Natural killer cell treated with Interleukin-12 subunit alpha and Interleukin-12 subunit beta and Interleukin-15 and Interleukin-18, amount 100 ng/mL, for 72 hours (primary cell): ENCODE measurements around the gene MLLT6. TPM values are rescaled to one million over a fixed set of nuclear protein-coding genes. Genes with fewer than 3 reads are reported as not detected.
A peak's percentile ranks its signal among the peaks of the same experiment; 100 is the strongest.

ENCODE experiments used
- ATAC-seq, 2 donors: fragments of 150-1000 bp; cut with Tn5 transposase in 1 of 2; sonication (Bioruptor Pico), chemical (Tn5 transposase) in 1 of 2; 2 replicates each; pipeline ENCODE4 v1.10.0; 2021
- DNase-seq: peaks from one replicate; pipeline ENCODE4 v3.0.0; 2022; ENCODE audit warnings: low spot score
- H3K27ac Mint-ChIP-seq, 2 donors: 1 replicate in 1 of 2; 2 replicates in 1 of 2; pipeline ENCODE4 v1.8.0; 2022; ENCODE audit warnings: mixed read lengths in 2 of 2, mild to moderate bottlenecking in 1 of 2, moderate library complexity in 1 of 2
- H3K27me3 Mint-ChIP-seq, 2 donors: 1 replicate in 1 of 2; 2 replicates in 1 of 2; pipeline ENCODE4 v1.8.0; 2022; ENCODE audit warnings: mixed read lengths in 2 of 2
- H3K36me3 Mint-ChIP-seq: one replicate; pipeline ENCODE4 v1.8.0; 2022; ENCODE audit warnings: mixed read lengths
- H3K4me1 Mint-ChIP-seq, 2 donors: 1 replicate in 1 of 2; 2 replicates in 1 of 2; pipeline ENCODE4 v1.8.0; 2022; ENCODE audit warnings: low read depth in 2 of 2, mixed read lengths in 2 of 2, mild to moderate bottlenecking in 1 of 2
- H3K4me3 Mint-ChIP-seq: one replicate; pipeline ENCODE4 v1.8.0; 2022; ENCODE audit warnings: mixed read lengths
- H3K9me3 Mint-ChIP-seq: 2 replicates; pipeline ENCODE4 v1.8.0; 2022; ENCODE audit warnings: mixed read lengths
- total RNA-seq, 2 donors: library from RNA; stranded (reverse); gene quantifications; one replicate each; pipeline ENCODE4 v1.2.3, GENCODE V29; 2022

MLLT6 gene
- total RNA-seq, 2 donors from 2014 or later: 319 to 324 TPM

- Mint-ChIP-seq H3K36me3 (peaks cover 24% of the 10 kb centered on the region), H3K4me3 (peak overlapping the region; percentile 38), H3K4me1 (peaks cover 54 to 55% of the 10 kb centered on the region in 2 donors), H3K27ac (peak overlapping the region; percentile 72 to 94), H3K27me3 (no peaks in the 10 kb centered on the region), H3K9me3 (no peaks in the 10 kb centered on the region)
- DNase-seq (no peak), ATAC-seq (no peak)
These were observed 4.2 kb downstream of the MLLT6 start for GRCh38 chr17:38709104-38709820.

GRCh38 chr17:38709864-38710603 lies 5.0 kb downstream of the MLLT6 start:
- peaks cover 54 to 59% of the 10 kb centered on the region in 2 donors for H3K4me1 Mint-ChIP-seq
- H3K27me3 Mint-ChIP-seq: no peaks in the 10 kb centered on the region
- peak overlapping the region; percentile 72 to 94 for H3K27ac Mint-ChIP-seq
- ATAC-seq (no peak), DNase-seq (no peak)
- H3K9me3 Mint-ChIP-seq: no peaks in the 10 kb centered on the region
- peak overlapping the region; percentile 38 for H3K4me3 Mint-ChIP-seq
- H3K36me3 Mint-ChIP-seq: peaks cover 21% of the 10 kb centered on the region

- Mint-ChIP-seq H3K27me3 (no peaks in the 10 kb centered on the region), H3K27ac (peak overlapping the region; percentile 72 to 94), H3K4me3 (no peak overlapping the region)
These were observed 5.5 kb downstream of the MLLT6 start for GRCh38 chr17:38710604-38710962.

GRCh38 chr17:38710985-38711384 lies 5.9 kb downstream of the MLLT6 start:
- ATAC-seq: no peak
- peaks cover 21% of the 10 kb centered on the region for H3K36me3 Mint-ChIP-seq
- peak overlapping the region; percentile 72 to 94 for H3K27ac Mint-ChIP-seq
- no peak overlapping the region for H3K4me3 Mint-ChIP-seq
- no peak for DNase-seq
- no peaks in the 10 kb centered on the region for H3K27me3 Mint-ChIP-seq
- no peaks in the 10 kb centered on the region for H3K9me3 Mint-ChIP-seq
- H3K4me1 Mint-ChIP-seq: peaks cover 61 to 68% of the 10 kb centered on the region in 2 donors

More at GRCh38 chr17:38710604-38710962, 5.5 kb downstream of the MLLT6 start:
- Mint-ChIP-seq H3K36me3 (peaks cover 21% of the 10 kb centered on the region), H3K9me3 (no peaks in the 10 kb centered on the region), H3K4me1 (peaks cover 57 to 65% of the 10 kb centered on the region in 2 donors)
- ATAC-seq: no peak
- DNase-seq: no peak

GRCh38 chr17:38711792-38712571 lies 6.9 kb downstream of the MLLT6 start:
- no peak for DNase-seq
- peaks cover 20% of the 10 kb centered on the region for H3K36me3 Mint-ChIP-seq
- no peaks in the 10 kb centered on the region for H3K9me3 Mint-ChIP-seq
- no peak overlapping the region for H3K4me3 Mint-ChIP-seq
- peak overlapping the region; percentile 72 to 94 for H3K27ac Mint-ChIP-seq
- ATAC-seq: peak; percentile 34 to 77
- H3K4me1 Mint-ChIP-seq: peaks cover 59 to 62% of the 10 kb centered on the region in 2 donors
- no peaks in the 10 kb centered on the region for H3K27me3 Mint-ChIP-seq

- Mint-ChIP-seq H3K27ac (peak overlapping the region; percentile 72 to 94), H3K36me3 (peaks cover 16% of the 10 kb centered on the region), H3K4me1 (peaks cover 54 to 58% of the 10 kb centered on the region in 2 donors), H3K27me3 (no peaks in the 10 kb centered on the region), H3K9me3 (no peaks in the 10 kb centered on the region), H3K4me3 (no peak overlapping the region)
- ATAC-seq (no peak), DNase-seq (no peak)
These were observed 7.5 kb downstream of the MLLT6 start for GRCh38 chr17:38712593-38712992.

- peaks cover 16% of the 10 kb centered on the region for H3K36me3 Mint-ChIP-seq
- no peak for DNase-seq
- H3K27ac Mint-ChIP-seq: peak overlapping the region in 1 of 2 donors; percentile 84
- no peak for ATAC-seq
- H3K4me1 Mint-ChIP-seq: peaks cover 51% of the 10 kb centered on the region in 2 donors
- no peaks in the 10 kb centered on the region for H3K27me3 Mint-ChIP-seq
- no peak overlapping the region for H3K4me3 Mint-ChIP-seq
- no peaks in the 10 kb centered on the region for H3K9me3 Mint-ChIP-seq
These were observed 8.5 kb downstream of the MLLT6 start for GRCh38 chr17:38713456-38714075.

GRCh38 chr17:38715216-38715943 lies 10.3 kb downstream of the MLLT6 start:
- Mint-ChIP-seq H3K27me3 (no peaks in the 10 kb centered on the region), H3K9me3 (no peaks in the 10 kb centered on the region), H3K27ac (peak overlapping the region; percentile 78 to 84), H3K36me3 (peaks cover 7% of the 10 kb centered on the region), H3K4me3 (no peak overlapping the region), H3K4me1 (peaks cover 35 to 47% of the 10 kb centered on the region in 2 donors)
- no peak for DNase-seq
- ATAC-seq: no peak

GRCh38 chr17:38716368-38717005 lies 11.4 kb downstream of the MLLT6 start:
- peaks cover 4% of the 10 kb centered on the region for H3K36me3 Mint-ChIP-seq
- no peaks in the 10 kb centered on the region for H3K9me3 Mint-ChIP-seq
- DNase-seq: no peak
- H3K4me3 Mint-ChIP-seq: no peak overlapping the region
- peak overlapping the region; percentile 78 to 84 for H3K27ac Mint-ChIP-seq
- no peaks in the 10 kb centered on the region for H3K27me3 Mint-ChIP-seq
- no peak for ATAC-seq
- peaks cover 24 to 43% of the 10 kb centered on the region in 2 donors for H3K4me1 Mint-ChIP-seq

GRCh38 chr17:38717139-38717745 lies 12.2 kb downstream of the MLLT6 start:
- no peak for DNase-seq
- Mint-ChIP-seq H3K4me3 (no peak overlapping the region), H3K4me1 (peaks cover 24 to 38% of the 10 kb centered on the region in 2 donors), H3K27me3 (no peaks in the 10 kb centered on the region), H3K27ac (peak overlapping the region; percentile 49 to 62), H3K36me3 (peaks cover 4% of the 10 kb centered on the region), H3K9me3 (no peaks in the 10 kb centered on the region)
- no peak for ATAC-seq

GRCh38 chr17:38719289-38719942 lies 14.3 kb downstream of the MLLT6 start:
- H3K36me3 Mint-ChIP-seq: peaks cover 4% of the 10 kb centered on the region
- no peaks in the 10 kb centered on the region for H3K9me3 Mint-ChIP-seq
- DNase-seq (no peak), ATAC-seq (no peak)
- H3K4me3 Mint-ChIP-seq: no peak overlapping the region
- H3K4me1 Mint-ChIP-seq: peaks cover 32 to 41% of the 10 kb centered on the region in 2 donors
- no peaks in the 10 kb centered on the region for H3K27me3 Mint-ChIP-seq
- H3K27ac Mint-ChIP-seq: peak overlapping the region; percentile 49 to 62
